ENCODE data around the gene PP2D1. TPM values are rescaled to one million over a fixed set of nuclear protein-coding genes. Genes with fewer than 3 reads are reported as not detected.

Gene PP2D1
- total and polyA plus RNA-seq, 9 of the 15 experiments (the other 6 are each of a cell fraction or from before 2014, with no cell fraction given), result 0.07 to 0.10 TPM; not detected in 7

DNA sequence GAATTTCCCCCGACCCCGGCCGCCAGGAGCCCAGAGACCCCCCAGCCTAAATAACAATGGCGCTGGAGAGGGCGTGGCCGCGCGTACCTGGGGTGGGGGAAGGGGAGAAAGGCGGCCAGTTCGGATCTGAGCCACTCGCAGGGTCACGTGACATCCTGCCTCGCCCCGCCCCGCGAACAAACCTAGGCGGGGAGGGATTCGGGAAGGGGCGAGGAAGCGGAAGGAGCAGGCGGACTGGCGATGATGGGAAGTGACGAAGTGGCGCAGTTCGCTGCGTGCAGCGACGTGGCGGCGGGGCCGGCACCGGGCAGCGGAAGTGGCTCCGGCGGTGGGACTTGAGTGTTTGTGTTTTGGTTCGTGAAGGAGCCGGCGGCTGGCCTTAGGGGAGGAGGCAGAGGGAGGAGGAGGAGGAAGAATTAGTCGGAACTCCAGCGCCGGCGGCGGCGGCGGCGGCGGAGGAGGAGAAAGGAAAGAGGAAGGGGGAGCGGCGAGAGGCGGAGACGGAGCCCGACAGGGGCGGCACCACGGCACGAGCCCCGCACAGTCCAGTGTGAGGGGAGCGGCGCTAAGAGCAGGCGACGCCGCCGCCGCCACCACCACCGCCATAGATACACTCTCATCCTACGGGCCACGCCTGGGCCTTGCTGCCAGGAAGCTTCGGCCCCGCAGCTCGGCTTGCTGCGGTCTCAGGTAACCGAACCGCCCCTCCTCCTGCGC, 65.1 kb downstream of the PP2D1 start, which contains the start of gene RAB5A (continued):
- TF ChIP-seq, protein P1, sequence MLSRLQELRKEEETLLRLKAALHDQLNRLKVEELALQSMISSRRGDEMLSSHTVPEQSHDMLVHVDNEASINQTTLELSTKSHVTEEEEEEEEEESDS (CRISPR knock-in tag; IDR thresholded peaks at IDR 0.05), result no peak
- TF ChIP-seq ZNF121 (CRISPR knock-in tag; conservative IDR thresholded peaks at IDR 0.05) (no peak), PRPF4 (IDR thresholded peaks at IDR 0.05; ENCODE audit: insufficient read depth, low read depth, low read length, poor library complexity, severe bottlenecking) (peak; percentile 74), ZNF695 (CRISPR knock-in tag; IDR thresholded peaks at IDR 0.05) (no peak), EWSR1 (IDR thresholded peaks at IDR 0.05; ENCODE audit: borderline replicate concordance, low read depth, partially characterized antibody) (no peak), CAMTA2 (CRISPR knock-in tag; conservative IDR thresholded peaks at IDR 0.05) (0 out of 2 replicates have a peak, but pooled peaks have one; percentile 15), ZNF668 (CRISPR knock-in tag; IDR thresholded peaks at IDR 0.05) (no peak), STAT5A (IDR thresholded peaks at IDR 0.05; ENCODE audit: borderline replicate concordance, low read length) (peak; percentile 16; the same call in 1 of the 2 replicates), EHMT2 (IDR thresholded peaks at IDR 0.05) (no peak), PURB (CRISPR knock-in tag; IDR thresholded peaks at IDR 0.05; ENCODE audit: low read depth) (no peak), SIN3A (IDR thresholded peaks at IDR 0.05; ENCODE audit: borderline replicate concordance in 2 of 2, control insufficient read depth in 1 of 2, low read depth in 2 of 2, low read length in 2 of 2) (peak; percentile 37 to 49; a peak in 2 of 4 replicates), CEBPG (CRISPR knock-in tag; IDR thresholded peaks at IDR 0.05) (0 out of 2 replicates have a peak, but pooled peaks have one; percentile 18), CEBPG (tag; conservative IDR thresholded peaks at IDR 0.05 in 1 of 2, IDR thresholded peaks at IDR 0.05 in 1 of 2) (no peak), NCOA4 (IDR thresholded peaks at IDR 0.05; ENCODE audit: partially characterized antibody) (no peak), CXXC5 (CRISPR knock-in tag; IDR thresholded peaks at IDR 0.05) (peak; percentile 99)
- TF ChIP-seq, protein P2, sequence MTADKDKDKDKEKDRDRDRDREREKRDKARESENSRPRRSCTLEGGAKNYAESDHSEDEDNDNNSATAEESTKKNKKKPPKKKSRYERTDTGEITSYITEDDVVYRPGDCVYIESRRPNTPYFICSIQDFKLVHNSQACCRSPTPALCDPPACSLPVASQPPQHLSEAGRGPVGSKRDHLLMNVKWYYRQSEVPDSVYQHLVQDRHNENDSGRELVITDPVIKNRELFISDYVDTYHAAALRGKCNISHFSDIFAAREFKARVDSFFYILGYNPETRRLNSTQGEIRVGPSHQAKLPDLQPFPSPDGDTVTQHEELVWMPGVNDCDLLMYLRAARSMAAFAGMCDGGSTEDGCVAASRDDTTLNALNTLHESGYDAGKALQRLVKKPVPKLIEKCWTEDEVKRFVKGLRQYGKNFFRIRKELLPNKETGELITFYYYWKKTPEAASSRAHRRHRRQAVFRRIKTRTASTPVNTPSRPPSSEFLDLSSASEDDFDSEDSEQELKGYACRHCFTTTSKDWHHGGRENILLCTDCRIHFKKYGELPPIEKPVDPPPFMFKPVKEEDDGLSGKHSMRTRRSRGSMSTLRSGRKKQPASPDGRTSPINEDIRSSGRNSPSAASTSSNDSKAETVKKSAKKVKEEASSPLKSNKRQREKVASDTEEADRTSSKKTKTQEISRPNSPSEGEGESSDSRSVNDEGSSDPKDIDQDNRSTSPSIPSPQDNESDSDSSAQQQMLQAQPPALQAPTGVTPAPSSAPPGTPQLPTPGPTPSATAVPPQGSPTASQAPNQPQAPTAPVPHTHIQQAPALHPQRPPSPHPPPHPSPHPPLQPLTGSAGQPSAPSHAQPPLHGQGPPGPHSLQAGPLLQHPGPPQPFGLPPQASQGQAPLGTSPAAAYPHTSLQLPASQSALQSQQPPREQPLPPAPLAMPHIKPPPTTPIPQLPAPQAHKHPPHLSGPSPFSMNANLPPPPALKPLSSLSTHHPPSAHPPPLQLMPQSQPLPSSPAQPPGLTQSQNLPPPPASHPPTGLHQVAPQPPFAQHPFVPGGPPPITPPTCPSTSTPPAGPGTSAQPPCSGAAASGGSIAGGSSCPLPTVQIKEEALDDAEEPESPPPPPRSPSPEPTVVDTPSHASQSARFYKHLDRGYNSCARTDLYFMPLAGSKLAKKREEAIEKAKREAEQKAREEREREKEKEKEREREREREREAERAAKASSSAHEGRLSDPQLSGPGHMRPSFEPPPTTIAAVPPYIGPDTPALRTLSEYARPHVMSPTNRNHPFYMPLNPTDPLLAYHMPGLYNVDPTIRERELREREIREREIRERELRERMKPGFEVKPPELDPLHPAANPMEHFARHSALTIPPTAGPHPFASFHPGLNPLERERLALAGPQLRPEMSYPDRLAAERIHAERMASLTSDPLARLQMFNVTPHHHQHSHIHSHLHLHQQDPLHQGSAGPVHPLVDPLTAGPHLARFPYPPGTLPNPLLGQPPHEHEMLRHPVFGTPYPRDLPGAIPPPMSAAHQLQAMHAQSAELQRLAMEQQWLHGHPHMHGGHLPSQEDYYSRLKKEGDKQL (CRISPR knock-in tag; IDR thresholded peaks at IDR 0.05; ENCODE audit: borderline replicate concordance), result no peak
- TF ChIP-seq, protein P3, sequence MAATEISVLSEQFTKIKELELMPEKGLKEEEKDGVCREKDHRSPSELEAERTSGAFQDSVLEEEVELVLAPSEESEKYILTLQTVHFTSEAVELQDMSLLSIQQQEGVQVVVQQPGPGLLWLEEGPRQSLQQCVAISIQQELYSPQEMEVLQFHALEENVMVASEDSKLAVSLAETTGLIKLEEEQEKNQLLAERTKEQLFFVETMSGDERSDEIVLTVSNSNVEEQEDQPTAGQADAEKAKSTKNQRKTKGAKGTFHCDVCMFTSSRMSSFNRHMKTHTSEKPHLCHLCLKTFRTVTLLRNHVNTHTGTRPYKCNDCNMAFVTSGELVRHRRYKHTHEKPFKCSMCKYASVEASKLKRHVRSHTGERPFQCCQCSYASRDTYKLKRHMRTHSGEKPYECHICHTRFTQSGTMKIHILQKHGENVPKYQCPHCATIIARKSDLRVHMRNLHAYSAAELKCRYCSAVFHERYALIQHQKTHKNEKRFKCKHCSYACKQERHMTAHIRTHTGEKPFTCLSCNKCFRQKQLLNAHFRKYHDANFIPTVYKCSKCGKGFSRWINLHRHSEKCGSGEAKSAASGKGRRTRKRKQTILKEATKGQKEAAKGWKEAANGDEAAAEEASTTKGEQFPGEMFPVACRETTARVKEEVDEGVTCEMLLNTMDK (IDR thresholded peaks at IDR 0.05; ENCODE audit: borderline replicate concordance, insufficient read depth, low read depth, low read length, poor library complexity, severe bottlenecking), result no peak

All from K562 (cell line).